HS-27A (cell line): ENCODE data around the gene ARHGEF19.
"Not testable (repeated sequence)": the region's sequence is repeated elsewhere in the genome, so short reads cannot be mapped to it uniquely, and the experiment has no call there.

Source experiments
- DNase-seq: peaks from one replicate; pipeline ENCODE4 v3.0.0-alpha.2; 2012; ENCODE audit warnings: low read depth, missing footprints

The ARHGEF19 gene

GRCh38 chr1:16244650-16245285 lies 32.3 kb upstream of the ARHGEF19 start:
- DNase-seq: no peak

- DNase-seq: no peak
Observed at GRCh38 chr1:16243936-16244649, 31.6 kb upstream of the ARHGEF19 start.

- no peak for DNase-seq
Observed at GRCh38 chr1:16243215-16243610, 30.8 kb upstream of the ARHGEF19 start.

- no peak for DNase-seq
Observed at GRCh38 chr1:16242556-16243214, 30.2 kb upstream of the ARHGEF19 start.

GRCh38 chr1:16241221-16241708 lies 28.8 kb upstream of the ARHGEF19 start:
- no peak for DNase-seq

GRCh38 chr1:16239972-16240491 lies 27.6 kb upstream of the ARHGEF19 start:
- DNase-seq: no peak

- no peak for DNase-seq
Observed at GRCh38 chr1:16237343-16237830, 24.9 kb upstream of the ARHGEF19 start.

GRCh38 chr1:16236511-16237342 lies 24.3 kb upstream of the ARHGEF19 start, which contains the start of gene CPLANE2:
TSS of gene CPLANE2 (minus strand) at chr1:16237183. CDS start at chr1:16236742, 441 bp downstream.
- DNase-seq: peak; percentile 77

- DNase-seq: no peak
Observed at GRCh38 chr1:16235944-16236510, 23.6 kb upstream of the ARHGEF19 start.

GRCh38 chr1:16235347-16235746 lies 22.9 kb upstream of the ARHGEF19 start:
- DNase-seq: no peak

- DNase-seq: no peak
Observed at GRCh38 chr1:16233431-16233830, 21.0 kb upstream of the ARHGEF19 start.

- DNase-seq: no peak
Observed at GRCh38 chr1:16232316-16232710, 19.9 kb upstream of the ARHGEF19 start.

- DNase-seq: no peak
Observed at GRCh38 chr1:16231331-16232315, 19.2 kb upstream of the ARHGEF19 start.

GRCh38 chr1:16230744-16231143 lies 18.3 kb upstream of the ARHGEF19 start:
- no peak for DNase-seq

GRCh38 chr1:16229976-16230740 lies 17.7 kb upstream of the ARHGEF19 start:
- DNase-seq: no peak

GRCh38 chr1:16226490-16227179 lies 14.2 kb upstream of the ARHGEF19 start:
- DNase-seq: no peak

GRCh38 chr1:16226129-16226489 lies 13.7 kb upstream of the ARHGEF19 start:
- DNase-seq: no peak

GRCh38 chr1:16224472-16224871 lies 12.0 kb upstream of the ARHGEF19 start:
- DNase-seq: no peak

GRCh38 chr1:16222716-16223115 lies 10.3 kb upstream of the ARHGEF19 start:
- not testable (repeated sequence) for DNase-seq
